H9 (cell line): Measurements from ENCODE around the gene LLGL2. TPM values are rescaled to one million over a fixed set of nuclear protein-coding genes. Genes with fewer than 3 reads are reported as not detected.

Experiments
- DNase-seq: peaks from one replicate; pipeline ENCODE4 v3.0.0-alpha.2; 2017
- H2AFZ ChIP-seq: one replicate; pipeline ENCODE4 v1.6.1; 2013; ENCODE audit warnings: mild to moderate bottlenecking, low read length, control low read depth, moderate library complexity
- H2AK5ac ChIP-seq: 2 replicates; pipeline ENCODE4 v1.6.1; 2013; ENCODE audit warnings: low read length, control low read depth, mixed read lengths; ENCODE audit not compliant: insufficient read length
- H2BK120ac ChIP-seq: one replicate; pipeline ENCODE4 v1.6.1; 2013; ENCODE audit warnings: low read depth, mild to moderate bottlenecking, low read length, control low read depth, inconsistent platforms; ENCODE audit not compliant: poor library complexity, severe bottlenecking
- H2BK12ac ChIP-seq: 2 replicates; pipeline ENCODE4 v1.6.1; 2013; ENCODE audit warnings: low read length, control low read depth, mixed read lengths, low read depth; ENCODE audit not compliant: insufficient read length
- H2BK15ac ChIP-seq: 2 replicates; pipeline ENCODE4 v1.6.1; 2013; ENCODE audit warnings: low read depth, low read length, control low read depth
- H2BK20ac ChIP-seq: one replicate; pipeline ENCODE4 v1.6.1; 2013; ENCODE audit warnings: low read depth, mild to moderate bottlenecking, low read length, control low read depth, inconsistent platforms; ENCODE audit not compliant: poor library complexity, severe bottlenecking
- H2BK5ac ChIP-seq: 2 replicates; pipeline ENCODE4 v1.6.1; 2013; ENCODE audit warnings: low read length, control low read depth, mixed read lengths; ENCODE audit not compliant: insufficient read length
- H3K14ac ChIP-seq: 2 replicates; pipeline ENCODE4 v1.6.1; 2013; ENCODE audit warnings: low read length, control low read depth; ENCODE audit not compliant: insufficient read depth
- H3K18ac ChIP-seq: 2 replicates; pipeline ENCODE4 v1.6.1; 2013; ENCODE audit warnings: low read depth, mild to moderate bottlenecking, mixed read lengths, low read length, control low read depth; ENCODE audit not compliant: insufficient read length
- H3K23ac ChIP-seq: 2 replicates; pipeline ENCODE4 v1.6.1; 2013; ENCODE audit warnings: low read length, control low read depth, mixed read lengths, low read depth; ENCODE audit not compliant: insufficient read length
- H3K23me2 ChIP-seq: 2 replicates; pipeline ENCODE4 v1.6.1; 2013; ENCODE audit warnings: low read depth, mild to moderate bottlenecking, mixed read lengths, low read length, control low read depth; ENCODE audit not compliant: insufficient read length, poor library complexity, severe bottlenecking
- H3K27ac ChIP-seq: 2 replicates; pipeline ENCODE4 v1.5.1; 2013; ENCODE audit warnings: low read length, control low read depth, mixed read lengths, low read depth; ENCODE audit not compliant: insufficient read length
- H3K27me3 ChIP-seq: 2 replicates; pipeline ENCODE4 v1.6.1; 2013; ENCODE audit warnings: low read length, control low read depth, inconsistent platforms; ENCODE audit not compliant: insufficient read depth
- H3K4ac ChIP-seq: 2 replicates; pipeline ENCODE4 v1.6.1; 2013; ENCODE audit warnings: low read depth, mild to moderate bottlenecking, control low read depth, inconsistent platforms, low read length, moderate library complexity
- H3K4me1 ChIP-seq: 2 replicates; pipeline ENCODE4 v1.6.1; 2013; ENCODE audit warnings: low read length, control low read depth, inconsistent platforms; ENCODE audit not compliant: insufficient read depth
- H3K4me2 ChIP-seq: 2 replicates; pipeline ENCODE4 v1.6.1; 2013; ENCODE audit warnings: low read length, control low read depth, mixed read lengths; ENCODE audit not compliant: insufficient read length, insufficient read depth
- H3K56ac ChIP-seq: 2 replicates; pipeline ENCODE4 v1.6.1; 2013; ENCODE audit warnings: low read depth, mild to moderate bottlenecking, mixed read lengths, low read length, control low read depth; ENCODE audit not compliant: insufficient read length
- H3K79me1 ChIP-seq: 2 replicates; pipeline ENCODE4 v1.6.1; 2013; ENCODE audit warnings: low read depth, mild to moderate bottlenecking, moderate library complexity, low read length, control low read depth, inconsistent platforms; ENCODE audit not compliant: insufficient read depth, poor library complexity, severe bottlenecking
- H3K79me2 ChIP-seq: 2 replicates; pipeline ENCODE4 v1.6.1; 2013; ENCODE audit warnings: low read length, control low read depth, inconsistent platforms; ENCODE audit not compliant: insufficient read depth
- H3K9ac ChIP-seq: 2 replicates; pipeline ENCODE4 v1.6.1; 2013; ENCODE audit warnings: low read length, control low read depth, mixed read lengths; ENCODE audit not compliant: insufficient read length; ENCODE audit errors: extremely low read depth
- H3K9me3 ChIP-seq: one replicate; pipeline ENCODE4 v1.6.1; 2013; ENCODE audit warnings: low read depth, low read length, inconsistent platforms; ENCODE audit not compliant: control insufficient read depth
- H3T11ph ChIP-seq: one replicate; pipeline ENCODE4 v1.6.1; 2013; ENCODE audit warnings: mild to moderate bottlenecking, low read length, control low read depth, inconsistent platforms
- H4K20me1 ChIP-seq: one replicate; pipeline ENCODE4 v1.6.1; 2013; ENCODE audit not compliant: control insufficient read depth, insufficient read length, insufficient read depth
- H4K5ac ChIP-seq: 2 replicates; pipeline ENCODE4 v1.6.1; 2013; ENCODE audit warnings: low read depth, mild to moderate bottlenecking, mixed read lengths, low read length, control low read depth; ENCODE audit not compliant: insufficient read length
- H4K8ac ChIP-seq: replicated peaks from 2 replicates; pipeline ENCODE4 v1.6.1; 2013; ENCODE audit warnings: low read length, control low read depth, mixed read lengths, low read depth; ENCODE audit not compliant: insufficient read length
- H4K91ac ChIP-seq: 2 replicates; pipeline ENCODE4 v1.6.1; 2013; ENCODE audit warnings: low read depth, mild to moderate bottlenecking, moderate library complexity, mixed read lengths, low read length, control low read depth; ENCODE audit not compliant: insufficient read length
- H3K27ac Mint-ChIP-seq, 3 experiments: 2 replicates in 2 of 3; 3 replicates in 1 of 3; pipeline ENCODE4 v1.8.0; 2020 to 2021; ENCODE audit warnings: mixed read lengths in 3 of 3, mild to moderate bottlenecking in 1 of 3, moderate library complexity in 1 of 3
- H3K27me3 Mint-ChIP-seq: 2 replicates; pipeline ENCODE4 v1.8.0; 2021; ENCODE audit warnings: low read depth, mild to moderate bottlenecking, moderate library complexity, mixed read lengths
- H3K36me3 Mint-ChIP-seq, 3 experiments: 2 replicates in 2 of 3; 3 replicates in 1 of 3; pipeline ENCODE4 v1.8.0; 2020 to 2021; ENCODE audit warnings: low read depth in 3 of 3, mixed read lengths in 3 of 3; ENCODE audit not compliant: insufficient read depth in 1 of 3
- H3K4me1 Mint-ChIP-seq, 2 experiments: 2 replicates each; pipeline ENCODE4 v1.8.0; 2020; ENCODE audit warnings: mixed read lengths in 2 of 2
- H3K4me3 Mint-ChIP-seq, 2 experiments: 2 replicates in 1 of 2; 3 replicates in 1 of 2; pipeline ENCODE4 v1.8.0; 2020 to 2021; ENCODE audit warnings: mild to moderate bottlenecking in 2 of 2, mixed read lengths in 2 of 2, moderate library complexity in 1 of 2
- H3K9me3 Mint-ChIP-seq, 2 experiments: 2 replicates in 1 of 2; 3 replicates in 1 of 2; pipeline ENCODE4 v1.8.0; 2020; ENCODE audit warnings: mild to moderate bottlenecking in 2 of 2, mixed read lengths in 2 of 2, moderate library complexity in 1 of 2
- WGBS: extraction: QIAGEN DNeasy Blood & Tissue Kit; methylation state at CpG from one replicate; pipeline ENCODE4 v1.1.7; 2013; ENCODE audit warnings: missing lambda C conversion rate, low lambda C conversion rate, mixed read lengths; ENCODE audit not compliant: insufficient read length; ENCODE audit errors: extremely low coverage; 5-methylcytosine and 5-hydroxymethylcytosine counted together
- total RNA-seq: library from RNA; stranded (reverse); gene quantifications from 2 replicates; pipeline ENCODE4 v1.2.1, GENCODE V29; 2021
- TF ChIP-seq, protein P1 (sequence below): fragments of 200-600 bp; sonication (generic); conservative IDR thresholded peaks from 3 replicates; pipeline ENCODE4 v1.8.0; 2021; ENCODE audit warnings: antibody characterized with exemption, mild to moderate bottlenecking

Gene LLGL2
- total RNA-seq, 1 experiment from 2014 or later, result 90.4 TPM

- H3K27ac Mint-ChIP-seq, result peak overlapping the region in 1 of 3 experiments; percentile 28; a peak in 1 of 7 replicates
- no peak overlapping the region for H3K4me3 Mint-ChIP-seq
These were observed 32.6 kb downstream of the LLGL2 start for GRCh38 chr17:75557852-75558665.

More at GRCh38 chr17:75557852-75558665, 32.6 kb downstream of the LLGL2 start:
- H3K23ac ChIP-seq, result no peak overlapping the region
- no peak overlapping the region for H3K9ac ChIP-seq
- no CpG with 5 or more reads among the region's 18 CpGs for WGBS
- H3K4me1 Mint-ChIP-seq, result peaks cover 0 to 7% of the 10 kb centered on the region in 2 experiments; a peak in 3 of 4 replicates
- no peak for DNase-seq
- H4K91ac ChIP-seq, result no peak overlapping the region
- H4K8ac ChIP-seq, result no peak overlapping the region
- H3K4ac ChIP-seq, result no peak overlapping the region
- H3K27me3 ChIP-seq, result no peaks in the 10 kb centered on the region
- H2AFZ ChIP-seq, result no peak overlapping the region
- no peak overlapping the region for H2BK120ac ChIP-seq
- H2BK15ac ChIP-seq, result no peak overlapping the region
- H3K9me3 ChIP-seq, result no peaks in the 10 kb centered on the region
- H3K9me3 Mint-ChIP-seq, result no peaks in the 10 kb centered on the region
- H2BK20ac ChIP-seq, result no peak overlapping the region
- H3T11ph ChIP-seq, result no peak overlapping the region
- H3K18ac ChIP-seq, result no peak overlapping the region
- no peak overlapping the region for H4K5ac ChIP-seq
- no peaks in the 10 kb centered on the region for H3K79me2 ChIP-seq
- no peaks in the 10 kb centered on the region for H4K20me1 ChIP-seq
- H2BK5ac ChIP-seq, result no peak overlapping the region
- H3K4me1 ChIP-seq, result no peaks in the 10 kb centered on the region
- no peaks in the 10 kb centered on the region for H3K79me1 ChIP-seq
- no peak overlapping the region for H2BK12ac ChIP-seq
- no peak overlapping the region for H3K4me2 ChIP-seq
- no peak overlapping the region for H3K14ac ChIP-seq
- TF ChIP-seq, protein P1, sequence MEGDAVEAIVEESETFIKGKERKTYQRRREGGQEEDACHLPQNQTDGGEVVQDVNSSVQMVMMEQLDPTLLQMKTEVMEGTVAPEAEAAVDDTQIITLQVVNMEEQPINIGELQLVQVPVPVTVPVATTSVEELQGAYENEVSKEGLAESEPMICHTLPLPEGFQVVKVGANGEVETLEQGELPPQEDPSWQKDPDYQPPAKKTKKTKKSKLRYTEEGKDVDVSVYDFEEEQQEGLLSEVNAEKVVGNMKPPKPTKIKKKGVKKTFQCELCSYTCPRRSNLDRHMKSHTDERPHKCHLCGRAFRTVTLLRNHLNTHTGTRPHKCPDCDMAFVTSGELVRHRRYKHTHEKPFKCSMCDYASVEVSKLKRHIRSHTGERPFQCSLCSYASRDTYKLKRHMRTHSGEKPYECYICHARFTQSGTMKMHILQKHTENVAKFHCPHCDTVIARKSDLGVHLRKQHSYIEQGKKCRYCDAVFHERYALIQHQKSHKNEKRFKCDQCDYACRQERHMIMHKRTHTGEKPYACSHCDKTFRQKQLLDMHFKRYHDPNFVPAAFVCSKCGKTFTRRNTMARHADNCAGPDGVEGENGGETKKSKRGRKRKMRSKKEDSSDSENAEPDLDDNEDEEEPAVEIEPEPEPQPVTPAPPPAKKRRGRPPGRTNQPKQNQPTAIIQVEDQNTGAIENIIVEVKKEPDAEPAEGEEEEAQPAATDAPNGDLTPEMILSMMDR, result no peak
- H3K56ac ChIP-seq, result no peak overlapping the region
- H2AK5ac ChIP-seq, result no peak overlapping the region
- H3K27ac ChIP-seq, result no peak overlapping the region
- H3K27me3 Mint-ChIP-seq, result no peaks in the 10 kb centered on the region
- H3K23me2 ChIP-seq, result no peaks in the 10 kb centered on the region
- H3K36me3 Mint-ChIP-seq, result peaks cover 0 to 10% (median 2%) of the 10 kb centered on the region in 3 experiments; a peak in 4 of 7 replicates
